Medulla oblongata (tissue), 1 donor: Measurements from ENCODE around the gene DCDC2.
"Not testable (repeated sequence)": the region's sequence is repeated elsewhere in the genome, so short reads cannot be mapped to it uniquely, and the experiment has no call there.

Experiments
- DNase-seq: peaks from one replicate; pipeline ENCODE4 v3.0.0-alpha.2; 2015; ENCODE audit errors: extremely low spot score

The DCDC2 gene

GRCh38 chr6:24381476-24382219 is 23.8 kb upstream of the DCDC2 start:
- DNase-seq = no peak

- DNase-seq = no peak
These were observed 20.7 kb upstream of the DCDC2 start for GRCh38 chr6:24378473-24379097.

GRCh38 chr6:24376871-24377270 is 19.0 kb upstream of the DCDC2 start:
- no peak for DNase-seq

- no peak for DNase-seq
These were observed 16.8 kb upstream of the DCDC2 start for GRCh38 chr6:24374612-24375011.

DNA sequence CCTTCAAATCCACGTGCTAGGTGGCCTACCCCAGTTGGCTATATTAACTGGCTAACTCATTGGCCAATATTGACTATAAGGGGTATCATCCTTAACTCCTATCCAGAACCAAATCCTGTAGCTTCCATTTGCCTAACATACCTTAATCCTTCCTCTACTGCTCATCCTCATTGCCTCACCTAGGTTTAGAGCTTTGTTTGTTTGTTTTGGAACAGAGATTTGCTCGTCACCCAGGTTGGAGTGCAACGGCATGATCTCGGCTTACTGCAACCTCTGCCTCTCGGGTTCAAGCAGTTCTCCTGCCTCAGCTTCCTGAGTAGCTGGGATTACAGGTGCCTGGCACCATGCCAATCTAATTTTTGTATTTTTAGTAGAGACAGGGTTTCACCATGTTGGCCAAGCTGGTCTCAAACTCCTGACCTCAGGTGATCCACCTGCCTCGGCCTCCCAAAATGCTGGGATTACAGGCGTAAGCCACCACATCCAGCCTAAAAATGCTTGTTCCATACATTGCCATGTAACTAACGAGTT is 7.3 kb upstream of the DCDC2 start:
- DNase-seq = not testable (repeated sequence)

DNA sequence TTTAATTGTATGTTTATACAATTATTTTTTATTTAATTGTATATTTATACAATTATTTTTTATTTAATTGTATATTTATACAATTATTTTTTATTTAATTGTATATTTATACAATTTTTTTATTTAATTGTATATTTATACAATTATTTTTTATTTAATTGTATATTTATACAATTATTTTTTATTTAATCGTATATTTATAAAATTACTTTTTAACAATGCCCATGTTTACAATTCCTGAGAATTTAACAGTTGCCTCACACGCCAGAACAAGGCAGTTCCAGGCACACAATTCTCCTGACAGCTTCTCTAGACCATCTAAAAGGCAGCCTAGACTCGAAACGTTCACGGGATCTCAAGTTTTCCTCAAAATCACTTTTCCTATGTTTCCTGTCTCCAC is 4.5 kb upstream of the DCDC2 start:
- DNase-seq = not testable (repeated sequence)

DNA sequence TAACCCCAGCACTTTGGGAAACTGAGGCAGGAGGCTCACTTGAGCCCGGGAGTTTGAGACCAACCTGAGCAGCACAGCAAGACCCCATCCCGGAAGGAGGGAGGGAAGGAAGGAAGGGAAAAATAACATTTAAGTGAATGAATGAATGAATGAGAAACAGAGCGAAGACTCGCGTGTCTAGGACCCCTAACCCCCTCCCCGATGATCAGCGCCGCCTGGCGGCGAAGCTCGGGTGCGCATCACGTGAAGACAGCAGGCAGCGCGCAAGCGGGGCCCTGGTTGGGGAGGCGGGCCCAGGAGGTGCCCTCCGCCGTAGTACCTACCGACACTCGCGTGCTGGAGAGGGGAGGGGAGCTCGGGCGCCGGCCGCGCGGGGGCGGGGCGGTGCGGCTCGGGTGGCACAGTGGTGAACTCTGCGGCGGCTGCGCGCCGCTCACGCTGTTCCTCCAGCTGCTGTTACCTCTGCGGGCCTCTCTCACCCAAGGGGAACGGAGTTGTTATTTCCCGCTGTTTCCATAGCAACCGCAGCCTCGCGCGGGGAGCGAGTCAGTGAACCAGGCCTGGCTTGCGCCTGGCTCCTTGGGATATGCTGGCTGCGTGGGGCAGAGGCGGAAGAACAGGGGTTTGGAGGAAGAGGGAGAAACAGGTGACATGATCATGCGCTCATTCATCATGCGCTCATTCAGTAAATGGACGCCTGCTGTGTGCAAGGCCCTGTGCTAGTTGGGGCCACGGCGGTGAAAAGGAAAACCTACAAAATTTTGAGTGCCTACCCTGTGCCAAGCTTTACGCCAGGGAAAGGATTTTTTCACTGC is 2.0 kb upstream of the DCDC2 start:
- peak; percentile 54 for DNase-seq

DNA sequence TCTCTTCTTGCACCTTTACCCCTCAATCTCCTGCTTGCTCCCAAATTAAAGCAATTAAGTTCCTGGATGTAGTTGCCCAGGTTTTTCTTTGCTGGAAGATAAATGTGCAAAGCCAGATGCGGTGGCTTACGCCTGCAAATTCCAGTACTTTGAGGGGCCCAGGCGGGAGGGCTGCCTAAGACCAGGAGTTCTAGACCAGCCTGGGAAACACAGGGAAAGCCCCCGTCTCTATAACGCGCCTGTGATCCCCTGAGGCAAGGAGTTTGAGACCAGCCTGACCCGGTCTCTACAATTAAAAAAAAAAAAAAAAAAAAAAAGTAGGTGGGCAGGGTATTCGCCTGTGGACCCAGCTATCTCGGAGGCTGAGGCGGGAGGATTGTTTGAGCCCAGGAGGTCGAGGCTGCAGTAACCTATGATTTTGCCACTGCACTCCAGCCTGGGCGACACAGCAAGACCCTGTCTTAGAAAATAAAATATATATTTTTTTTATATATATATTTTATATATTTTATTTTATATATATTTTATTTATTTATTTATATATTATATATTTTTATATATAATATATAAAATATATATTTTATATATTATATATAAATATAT is 461 bp upstream of the DCDC2 start:
- DNase-seq = no peak

DNA sequence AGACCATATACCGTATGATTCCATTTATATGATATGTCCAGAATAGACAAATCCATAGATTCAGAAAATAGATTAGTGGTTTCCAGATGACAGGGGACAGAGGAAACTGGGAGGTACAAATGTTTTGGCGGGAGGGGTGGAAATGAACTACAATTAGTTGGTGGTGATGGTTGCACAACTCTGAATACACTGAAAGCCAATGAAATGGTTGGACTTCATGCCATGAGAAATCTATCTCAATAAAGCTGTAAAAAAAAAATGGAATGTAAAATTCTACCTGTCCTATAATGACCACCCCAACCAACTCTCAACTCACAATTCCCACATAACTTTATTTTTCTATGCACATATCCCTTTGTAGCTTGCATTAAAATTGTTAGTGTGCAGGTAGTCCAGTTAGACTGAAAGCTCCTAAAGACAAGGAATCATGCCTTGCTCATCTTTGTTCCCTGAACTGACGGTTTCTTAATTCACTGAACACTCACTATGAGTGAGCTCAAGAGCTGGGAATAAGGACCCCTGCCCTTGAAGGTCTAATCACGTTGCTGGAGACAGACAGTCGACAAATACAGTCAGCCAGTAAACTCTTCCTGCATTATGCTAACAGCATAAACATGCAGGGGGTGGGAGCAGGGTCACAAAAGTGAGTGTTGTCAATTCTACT is 1.4 kb downstream of the DCDC2 start:
- DNase-seq = no peak

- no peak for DNase-seq
These were observed 2.5 kb downstream of the DCDC2 start for GRCh38 chr6:24355393-24355792.

GRCh38 chr6:24353861-24354260 is 4.0 kb downstream of the DCDC2 start:
- DNase-seq = no peak

- DNase-seq = no peak
These were observed 5.4 kb downstream of the DCDC2 start for GRCh38 chr6:24352434-24352833.

- DNase-seq = no peak
These were observed 12.9 kb downstream of the DCDC2 start for GRCh38 chr6:24344976-24345375.

GRCh38 chr6:24340998-24341938 is 16.6 kb downstream of the DCDC2 start:
- DNase-seq = no peak

DNA sequence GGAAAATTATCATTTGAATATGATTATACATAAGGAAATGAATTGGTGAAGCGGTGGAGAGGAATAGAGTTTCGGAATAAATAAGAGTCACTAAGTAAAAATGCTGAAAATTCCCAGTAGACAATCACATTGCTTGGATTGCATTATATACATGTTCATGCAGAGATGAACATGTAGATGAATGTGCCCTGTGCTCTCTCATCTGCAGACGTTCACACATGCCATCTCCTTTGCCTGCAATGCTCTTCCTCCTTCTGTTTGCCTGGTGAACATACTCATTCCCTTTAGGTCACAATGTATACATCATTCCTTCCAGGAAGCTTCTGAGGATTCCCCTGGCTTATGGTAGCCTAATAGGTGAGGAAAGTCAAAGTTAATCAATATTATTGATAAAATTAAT is 17.9 kb downstream of the DCDC2 start:
- DNase-seq = no peak

DNA sequence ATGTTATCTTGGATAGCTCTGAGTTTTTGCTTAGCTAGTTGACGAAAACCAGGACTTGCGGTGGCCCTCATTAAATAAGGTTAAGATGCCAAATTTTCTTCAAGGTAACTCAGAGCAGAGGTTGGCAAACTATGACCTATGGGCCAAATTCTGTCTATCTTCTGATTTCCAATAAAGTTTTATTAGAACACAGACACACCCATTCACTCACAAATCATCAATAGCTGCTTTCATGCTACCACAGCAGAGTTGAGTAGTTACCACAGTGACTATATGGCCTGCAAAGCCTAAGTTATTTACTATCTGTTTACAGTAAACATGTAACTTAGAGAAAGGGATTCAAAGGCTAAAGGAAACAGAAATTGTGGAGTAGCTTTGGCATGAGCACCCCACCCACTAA is 23.6 kb downstream of the DCDC2 start:
- no peak for DNase-seq

GRCh38 chr6:24332317-24332716 is 25.5 kb downstream of the DCDC2 start:
- DNase-seq = no peak

GRCh38 chr6:24330137-24330732 is 27.6 kb downstream of the DCDC2 start:
- DNase-seq = no peak

DNA sequence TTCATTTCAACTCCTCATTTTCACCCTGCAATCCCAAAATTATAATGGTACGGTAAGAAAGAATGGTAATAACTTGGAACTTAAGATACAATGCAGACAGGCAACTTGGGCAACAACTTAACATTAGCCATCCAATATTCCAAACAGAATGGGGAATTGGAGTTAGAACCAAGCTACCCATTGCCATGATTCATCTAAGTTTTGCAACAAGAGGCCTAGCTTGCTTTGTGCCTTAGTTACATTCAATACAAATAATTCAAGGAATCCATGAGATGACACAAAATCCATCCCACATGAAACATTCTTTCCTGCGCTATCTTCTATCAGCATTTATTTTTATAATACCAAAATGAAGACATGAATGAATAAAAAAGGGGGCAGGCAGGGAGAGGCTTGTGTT is 28.4 kb downstream of the DCDC2 start:
- DNase-seq = no peak

GRCh38 chr6:24329022-24329421 is 28.8 kb downstream of the DCDC2 start:
- DNase-seq = no peak
